ENCODE results near the gene JPT2.

DNA sequence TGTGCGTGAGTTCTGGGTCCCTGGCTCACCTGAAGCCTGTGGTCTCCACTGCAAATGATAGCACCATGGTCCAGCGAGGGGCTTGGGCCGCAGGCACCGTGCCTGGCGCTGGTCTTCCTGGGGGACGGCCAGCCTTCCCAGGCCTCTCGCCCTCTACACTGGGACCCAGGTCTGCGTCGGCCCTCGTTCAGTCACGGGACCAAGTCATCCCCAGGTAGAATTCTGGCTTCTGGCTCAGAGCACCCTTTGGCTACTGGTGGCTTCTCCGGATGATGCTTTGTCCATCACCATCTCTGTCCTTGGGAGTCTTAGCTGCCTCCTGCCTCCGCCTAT, 45.5 kb upstream of the JPT2 start:
- no peak for TF ChIP-seq POLR2A (IDR thresholded peaks at IDR 0.05; ENCODE audit: low read depth)
- TF ChIP-seq, protein P1, sequence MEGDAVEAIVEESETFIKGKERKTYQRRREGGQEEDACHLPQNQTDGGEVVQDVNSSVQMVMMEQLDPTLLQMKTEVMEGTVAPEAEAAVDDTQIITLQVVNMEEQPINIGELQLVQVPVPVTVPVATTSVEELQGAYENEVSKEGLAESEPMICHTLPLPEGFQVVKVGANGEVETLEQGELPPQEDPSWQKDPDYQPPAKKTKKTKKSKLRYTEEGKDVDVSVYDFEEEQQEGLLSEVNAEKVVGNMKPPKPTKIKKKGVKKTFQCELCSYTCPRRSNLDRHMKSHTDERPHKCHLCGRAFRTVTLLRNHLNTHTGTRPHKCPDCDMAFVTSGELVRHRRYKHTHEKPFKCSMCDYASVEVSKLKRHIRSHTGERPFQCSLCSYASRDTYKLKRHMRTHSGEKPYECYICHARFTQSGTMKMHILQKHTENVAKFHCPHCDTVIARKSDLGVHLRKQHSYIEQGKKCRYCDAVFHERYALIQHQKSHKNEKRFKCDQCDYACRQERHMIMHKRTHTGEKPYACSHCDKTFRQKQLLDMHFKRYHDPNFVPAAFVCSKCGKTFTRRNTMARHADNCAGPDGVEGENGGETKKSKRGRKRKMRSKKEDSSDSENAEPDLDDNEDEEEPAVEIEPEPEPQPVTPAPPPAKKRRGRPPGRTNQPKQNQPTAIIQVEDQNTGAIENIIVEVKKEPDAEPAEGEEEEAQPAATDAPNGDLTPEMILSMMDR (IDR thresholded peaks at IDR 0.05), result no peak

All from esophagus muscularis mucosa (tissue), 3 donors.